GM18508 (cell line): ENCODE measurements around the gene SLC9B2.
A peak's percentile ranks its signal among the peaks of the same experiment; 100 is the strongest.

Source experiments
- ATAC-seq: cut with Tn5 transposase; IDR thresholded peaks from one replicate; pipeline ENCODE4 v1.9.1; 2021; ENCODE audit warnings: moderate number of reproducible peaks; ENCODE audit not compliant: insufficient read depth, unreplicated experiment

The SLC9B2 gene

DNA sequence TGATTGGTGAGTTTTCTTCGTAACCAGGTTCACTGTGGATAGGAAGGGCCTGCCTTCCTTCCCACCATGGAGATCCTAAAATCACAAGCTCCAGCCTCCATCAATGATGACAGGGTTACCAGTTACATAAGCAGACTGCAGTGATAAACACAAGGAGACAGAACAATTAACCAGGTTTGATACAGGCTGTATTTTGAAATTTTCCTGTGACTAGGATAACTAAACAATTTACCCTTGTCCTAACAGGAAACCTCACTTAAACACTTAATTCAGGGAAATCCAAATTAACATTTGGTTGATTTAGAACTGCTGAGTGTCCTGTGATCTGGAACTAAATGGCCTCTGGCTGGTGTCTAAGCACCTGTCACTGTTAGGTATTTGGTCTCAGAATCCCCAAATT, 3.1 kb upstream of the SLC9B2 start:
- no peak for ATAC-seq

DNA sequence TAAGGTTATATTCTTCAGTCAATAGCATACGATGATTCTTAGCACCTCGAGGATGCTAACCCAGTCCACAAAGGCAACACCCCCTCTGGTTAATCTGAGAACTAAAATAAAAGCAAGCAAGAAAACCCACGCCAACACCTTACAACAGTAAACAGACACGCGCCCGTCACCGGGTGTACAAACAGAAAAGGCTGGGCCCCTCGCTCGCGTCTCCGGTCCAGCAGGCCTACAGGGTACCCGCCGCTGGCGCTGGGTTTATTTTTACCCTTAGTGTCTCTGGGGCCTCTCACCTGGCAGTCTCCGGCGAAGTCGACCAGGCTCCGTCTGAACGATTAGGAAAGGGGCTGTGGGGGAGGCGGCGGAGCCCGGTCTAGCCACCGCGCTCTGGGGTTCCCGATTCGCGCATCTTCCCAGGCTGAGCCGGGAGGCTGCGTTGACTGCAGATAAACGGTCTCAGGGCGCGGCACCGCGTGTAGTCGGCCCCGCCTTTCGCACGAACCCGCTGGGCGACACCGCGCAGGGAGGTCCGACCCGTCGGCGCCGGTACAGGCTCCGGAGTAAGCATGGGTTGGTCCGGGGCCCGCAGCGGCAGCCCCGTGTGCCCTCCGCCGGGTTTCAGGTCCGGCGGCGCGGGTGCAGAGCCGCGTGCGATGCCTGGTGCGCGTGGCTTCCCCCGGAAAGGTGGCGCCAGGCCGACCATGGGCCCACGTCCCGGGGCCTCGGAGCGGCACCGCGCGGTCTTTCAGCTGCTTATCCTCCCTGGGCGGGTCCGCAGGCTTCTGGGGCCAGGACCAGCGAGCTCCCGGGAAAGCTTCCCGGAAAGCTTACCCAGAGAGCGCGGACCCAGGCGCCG, 441 bp downstream of the SLC9B2 start:
- peak; percentile 31 for ATAC-seq

DNA sequence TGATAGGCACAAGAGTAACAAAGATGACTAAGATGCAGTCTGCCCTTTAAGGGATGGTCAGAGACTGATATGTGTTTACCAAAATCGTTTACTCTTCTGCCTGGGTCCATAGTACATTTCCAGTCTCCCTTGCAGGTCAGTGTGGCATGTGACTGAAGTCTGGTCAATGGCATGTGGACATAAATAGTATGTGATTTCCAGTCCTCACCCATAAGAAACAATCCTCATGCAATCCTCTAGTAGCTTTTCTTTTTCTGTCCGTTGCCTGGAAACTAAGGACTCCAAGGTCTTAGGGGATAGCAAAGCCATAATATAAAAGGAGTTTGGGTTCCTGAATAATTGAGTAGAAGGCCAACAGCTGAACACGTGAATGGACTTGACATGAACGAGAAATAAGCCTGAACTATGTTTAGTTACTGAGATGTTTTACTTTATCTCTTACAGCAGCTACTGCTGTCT, 1.1 kb downstream of the SLC9B2 start:
- peak; percentile 1 for ATAC-seq

DNA sequence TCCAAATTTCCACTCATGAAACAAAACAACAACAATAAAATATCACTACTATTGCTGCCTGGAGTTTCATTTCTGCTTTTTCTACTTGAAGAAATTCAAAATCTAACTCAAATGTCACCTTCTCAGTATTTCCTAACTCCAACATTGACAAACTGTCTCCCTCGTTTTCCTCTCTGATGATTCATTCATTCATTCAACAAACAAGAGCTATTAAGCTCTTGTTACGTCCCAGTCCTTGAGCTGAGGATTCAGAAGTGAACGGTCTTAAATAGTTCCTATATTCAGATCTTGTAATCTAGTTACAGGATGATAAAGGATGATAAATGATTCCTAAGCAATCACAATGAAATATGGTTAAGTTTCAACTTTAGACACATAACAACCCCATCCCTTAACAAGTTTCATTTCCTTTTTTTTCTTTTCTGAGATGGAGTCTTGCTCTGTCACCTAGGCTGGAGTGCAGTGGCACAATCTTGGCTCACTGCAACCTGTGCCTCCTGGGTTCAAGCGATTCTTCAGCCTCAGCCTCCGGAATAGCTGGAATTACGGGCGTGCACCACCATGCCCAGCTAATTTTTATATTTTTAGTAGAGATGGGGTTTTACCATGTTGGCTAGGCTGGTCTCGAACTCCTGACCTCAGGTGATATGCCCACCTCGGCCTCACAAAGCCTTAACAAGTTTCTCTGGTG, 1.7 kb downstream of the SLC9B2 start:
- ATAC-seq, result peak; percentile 34

DNA sequence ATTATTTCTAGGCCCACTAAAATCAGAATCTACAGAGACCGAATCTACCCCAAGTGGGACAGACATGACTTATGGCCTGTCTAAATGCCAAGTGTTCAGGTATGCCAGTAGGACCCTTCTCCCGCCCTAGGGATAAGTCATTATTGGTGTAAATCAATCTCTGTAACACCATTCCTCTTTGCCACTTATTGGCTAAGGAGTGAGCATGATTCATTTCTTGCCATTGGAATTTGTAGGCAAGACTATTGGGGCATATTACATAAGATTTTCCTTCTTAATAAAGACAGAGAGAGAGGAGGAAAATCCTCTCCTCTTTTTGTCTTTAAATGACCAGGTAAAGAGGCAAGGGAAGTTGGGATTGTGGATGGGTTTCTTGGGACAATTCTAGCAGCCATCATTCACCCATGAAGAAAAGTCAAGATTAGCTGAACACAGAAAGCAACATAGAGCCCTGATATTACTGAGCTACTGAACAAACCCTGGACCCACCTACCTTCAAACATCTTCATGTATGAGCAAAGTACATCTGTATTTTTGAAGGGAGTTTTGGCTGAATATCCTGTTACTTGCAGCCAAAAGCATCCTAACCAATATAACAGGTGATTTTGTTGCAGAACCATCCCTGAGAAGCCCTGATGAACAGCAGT, 2.6 kb downstream of the SLC9B2 start:
- no peak for ATAC-seq

DNA sequence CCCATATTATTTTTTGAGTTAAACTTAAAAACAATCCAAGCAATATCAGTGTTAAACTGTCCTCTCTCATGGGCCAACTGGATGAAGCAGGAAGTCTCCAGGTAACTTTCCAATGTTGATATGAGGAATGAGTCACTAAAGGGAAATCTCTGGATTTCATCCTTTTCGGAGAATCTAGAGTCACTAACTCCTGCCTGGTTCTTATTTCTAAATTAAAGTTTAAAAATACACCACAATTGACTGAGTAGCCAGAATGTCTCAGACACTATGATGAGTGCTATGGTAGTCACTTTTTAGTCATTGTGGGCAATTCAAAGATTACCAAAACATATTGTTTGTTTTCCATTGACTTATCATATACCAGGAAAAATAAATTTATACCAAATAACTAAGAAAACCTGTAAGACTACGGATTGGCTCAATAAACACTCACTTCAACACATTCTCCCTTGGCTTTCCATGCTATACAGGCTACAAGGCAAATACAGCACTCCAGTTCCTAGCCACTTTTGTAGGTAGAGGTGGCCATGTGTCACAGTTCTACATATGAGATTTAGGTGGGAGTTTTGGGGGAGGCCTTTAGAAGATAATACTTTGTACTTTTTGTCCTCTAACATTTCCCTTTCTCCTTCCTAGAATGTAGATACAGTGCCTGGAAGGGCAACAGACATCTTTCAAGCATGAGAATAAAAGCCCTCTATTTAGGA, 8.6 kb downstream of the SLC9B2 start:
- ATAC-seq, result no peak

DNA sequence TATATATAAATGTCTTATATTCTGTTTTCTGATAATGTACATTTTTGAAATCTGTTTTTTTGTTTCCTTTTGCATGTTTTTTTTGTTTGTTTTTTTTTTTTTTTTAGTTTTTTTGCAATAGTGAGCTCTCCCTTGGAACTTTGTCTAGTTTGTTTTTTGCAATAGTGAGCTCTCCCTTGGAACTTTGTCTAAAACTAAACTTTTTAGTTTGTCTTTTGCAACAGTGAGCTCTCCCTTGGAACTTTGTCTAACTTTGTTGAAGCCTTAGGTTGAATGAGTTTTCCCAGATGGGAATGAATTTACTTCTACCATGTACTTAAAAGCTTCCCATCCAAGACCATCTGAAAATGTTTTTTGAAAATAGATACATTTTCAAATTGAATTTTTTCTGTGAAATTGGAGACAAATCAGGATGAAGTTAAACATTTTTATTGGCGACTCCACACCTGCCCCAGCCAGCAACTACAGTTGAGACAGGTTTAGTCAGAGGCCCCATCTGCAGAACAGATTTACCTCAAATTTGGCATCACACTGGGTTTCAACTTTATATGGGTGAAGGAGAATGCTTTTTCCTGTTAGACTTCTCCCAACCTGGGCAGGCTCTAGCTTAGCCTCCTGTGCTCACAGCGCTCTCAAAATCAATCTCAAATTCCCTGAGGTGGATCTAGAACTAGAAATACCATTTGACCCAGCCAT, 16.0 kb downstream of the SLC9B2 start:
- no peak for ATAC-seq

DNA sequence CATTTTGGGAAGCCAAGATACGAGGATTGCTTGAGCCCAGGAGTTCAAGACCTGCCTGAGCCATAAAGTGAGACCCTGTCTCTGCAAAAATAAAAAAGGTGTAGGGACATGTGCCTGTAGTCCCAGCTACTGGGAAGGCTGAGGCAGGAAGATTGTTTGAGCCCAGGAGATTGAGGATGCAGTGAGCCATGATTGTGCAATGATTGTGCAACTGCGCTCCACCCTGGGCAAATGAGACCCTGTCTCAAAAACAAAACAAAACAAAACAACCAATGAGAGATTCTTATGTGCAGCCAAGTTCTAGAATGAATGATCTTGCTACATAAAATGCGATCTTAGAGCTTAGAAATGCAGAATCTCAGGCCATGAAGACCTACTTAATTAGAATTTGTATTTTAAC, 22.5 kb downstream of the SLC9B2 start:
- no peak for ATAC-seq

DNA sequence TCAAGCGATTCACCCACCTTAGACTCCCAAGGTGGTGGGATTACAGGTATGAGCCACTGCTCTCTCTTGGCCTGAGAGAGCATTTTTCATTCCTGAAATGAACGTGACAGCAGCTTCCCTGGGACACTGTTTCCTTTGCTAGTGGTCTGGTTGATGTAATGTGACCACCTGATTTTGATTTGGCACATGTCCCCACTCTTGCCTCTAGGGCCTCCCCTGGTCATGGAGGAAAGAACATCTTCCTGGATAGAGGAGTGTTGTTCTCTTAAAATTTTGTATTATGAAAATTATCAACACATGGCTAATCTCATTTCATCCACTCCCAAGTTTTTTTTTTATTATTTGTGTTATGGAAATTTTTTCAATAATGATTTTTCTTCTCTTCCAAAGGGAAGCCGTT, 23.8 kb downstream of the SLC9B2 start:
- no peak for ATAC-seq

DNA sequence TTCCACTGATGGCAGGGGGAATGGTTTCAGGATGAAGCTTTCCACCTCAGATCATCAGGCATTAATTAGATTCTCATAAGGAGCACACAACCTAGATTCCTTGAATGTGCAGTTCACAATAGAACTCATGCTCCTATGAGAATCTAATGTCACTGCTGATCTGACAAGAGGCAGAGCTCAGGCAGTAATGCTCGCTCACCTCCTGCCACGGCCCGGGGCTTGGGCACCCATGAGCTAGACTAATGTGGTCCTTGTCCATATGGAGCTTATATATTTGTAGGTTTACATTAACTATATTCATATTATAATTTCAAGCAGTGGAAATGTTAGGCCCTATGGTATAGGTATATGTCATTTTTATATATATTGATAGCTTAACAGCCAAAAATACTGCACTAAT, 24.4 kb downstream of the SLC9B2 start:
- no peak for ATAC-seq

DNA sequence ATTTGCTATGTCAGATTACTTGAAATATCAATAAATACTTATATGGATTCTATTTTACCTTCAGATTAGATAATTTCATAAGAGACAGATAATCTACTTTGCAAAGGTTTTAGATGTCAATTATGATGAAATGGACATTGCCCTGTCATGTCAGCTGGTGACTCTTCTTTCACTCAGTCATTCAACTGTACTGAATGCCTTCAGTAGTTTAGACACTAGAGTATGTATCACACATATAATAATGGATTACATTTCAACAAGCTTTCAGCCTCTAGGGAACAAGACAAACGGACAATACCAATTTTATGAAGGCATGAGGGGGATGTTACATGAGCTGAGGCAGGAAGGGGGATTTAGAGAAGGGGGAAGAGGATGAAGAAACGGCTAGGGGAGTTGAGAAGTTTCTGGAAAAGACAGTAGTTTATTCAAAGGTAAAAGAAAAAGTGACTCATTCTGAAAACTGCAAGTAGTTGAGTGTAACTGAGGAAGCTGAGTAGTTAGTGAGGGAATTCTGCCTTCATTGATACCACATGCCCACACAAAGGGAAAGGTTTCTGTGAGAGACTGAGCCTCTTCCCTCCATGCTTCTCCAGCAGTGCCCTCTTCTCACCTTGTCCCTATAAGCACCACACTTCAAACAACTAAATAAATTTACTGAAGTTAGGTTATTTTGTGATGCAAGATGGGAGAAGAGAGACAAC, 25.7 kb downstream of the SLC9B2 start:
- no peak for ATAC-seq

DNA sequence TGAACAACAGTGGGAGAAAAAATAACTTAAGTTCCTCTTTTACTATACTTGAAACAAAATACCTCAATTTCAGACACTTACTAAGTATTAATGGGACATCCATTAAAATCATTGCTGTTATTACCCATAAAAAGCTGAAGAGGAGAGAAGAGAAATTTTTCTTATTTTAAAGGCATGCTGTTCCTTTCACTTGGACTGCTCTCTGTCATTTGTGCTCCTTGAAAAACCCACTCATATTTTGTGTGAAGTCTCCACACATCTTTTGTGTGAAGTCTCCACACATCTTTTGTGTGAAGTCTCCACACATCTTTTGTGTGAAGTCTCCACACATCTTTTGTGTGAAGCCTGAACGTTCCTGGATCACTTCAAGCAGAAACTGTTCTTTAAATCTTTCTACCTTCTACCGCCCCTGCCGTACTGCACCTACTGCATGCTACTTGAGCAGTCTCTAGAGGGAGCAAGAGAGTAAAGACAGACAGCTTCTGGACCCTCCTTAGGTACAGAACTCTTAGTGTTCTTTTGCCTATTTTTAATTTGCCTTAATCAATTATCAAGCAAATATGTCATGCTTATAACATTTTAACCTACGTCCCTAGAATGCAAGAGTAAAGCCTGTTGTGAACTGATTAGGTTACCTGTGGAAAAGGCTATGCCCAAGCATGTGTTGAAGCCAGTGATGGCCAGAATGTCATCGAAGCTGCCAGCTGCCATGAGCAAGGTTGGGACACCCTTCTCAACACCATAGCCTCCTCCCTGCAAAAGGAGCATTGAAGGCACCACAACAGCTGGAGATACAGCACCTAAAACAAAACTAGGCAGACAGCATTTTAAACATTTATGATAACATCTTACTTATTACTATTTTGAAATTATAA, 29.9 kb downstream of the SLC9B2 start:
- peak; percentile 92 for ATAC-seq

DNA sequence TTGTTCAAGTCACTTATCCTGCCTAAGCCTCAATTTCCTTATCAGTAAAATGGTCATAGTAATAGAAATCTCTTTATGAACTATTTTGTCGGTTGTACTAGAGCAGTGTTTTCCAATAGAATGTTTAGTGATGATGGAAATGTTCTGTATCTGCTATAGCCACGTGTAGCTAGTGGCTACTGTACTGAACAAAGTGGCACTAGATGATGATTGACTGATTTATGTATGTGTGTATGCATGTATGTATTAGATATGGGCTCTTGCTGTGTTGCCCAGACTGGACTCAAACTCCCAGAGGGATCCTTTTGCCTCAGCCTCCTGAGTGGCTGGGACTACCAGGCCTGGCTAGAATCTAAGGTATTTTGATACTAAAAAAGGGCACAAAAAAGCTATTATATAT, 32.4 kb downstream of the SLC9B2 start:
- ATAC-seq, result no peak

DNA sequence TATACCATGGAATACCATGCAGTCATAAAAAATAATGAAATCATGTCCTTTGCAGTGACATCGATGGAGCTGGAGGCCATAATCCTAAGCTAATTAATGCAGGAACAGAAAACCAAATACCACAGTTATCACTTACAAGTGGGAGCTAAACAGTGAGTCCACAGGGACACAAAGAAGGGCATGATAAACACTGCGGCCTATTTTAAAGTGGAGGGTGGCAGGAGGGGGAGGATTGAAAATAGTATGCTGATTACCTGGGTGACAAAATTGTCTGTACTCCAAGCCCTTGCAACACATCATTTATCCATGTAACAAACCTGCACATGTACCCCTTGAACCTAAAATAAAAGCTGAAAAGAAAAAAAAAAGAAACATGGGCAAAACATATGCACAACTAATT, 40.4 kb downstream of the SLC9B2 start:
- ATAC-seq, result no peak

DNA sequence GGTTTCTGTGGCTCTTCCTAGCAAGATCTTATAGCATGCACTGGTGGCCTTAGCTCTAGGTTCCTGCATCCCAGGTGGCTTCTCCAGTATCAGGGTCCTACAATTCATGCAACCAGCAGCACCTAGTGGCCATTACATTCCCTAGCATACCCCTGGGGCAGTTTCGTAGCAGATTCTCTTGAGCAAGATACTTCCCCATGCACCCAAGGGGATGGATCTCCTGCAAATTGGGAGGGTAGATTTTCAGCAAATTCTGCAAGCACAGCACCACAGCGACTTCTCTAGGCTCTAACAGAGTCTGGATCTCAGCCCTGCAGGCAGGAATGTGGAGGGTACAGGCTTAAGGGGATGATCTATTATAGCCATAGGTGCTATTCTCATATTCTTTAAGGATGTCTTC, 44.0 kb downstream of the SLC9B2 start:
- ATAC-seq, result no peak

DNA sequence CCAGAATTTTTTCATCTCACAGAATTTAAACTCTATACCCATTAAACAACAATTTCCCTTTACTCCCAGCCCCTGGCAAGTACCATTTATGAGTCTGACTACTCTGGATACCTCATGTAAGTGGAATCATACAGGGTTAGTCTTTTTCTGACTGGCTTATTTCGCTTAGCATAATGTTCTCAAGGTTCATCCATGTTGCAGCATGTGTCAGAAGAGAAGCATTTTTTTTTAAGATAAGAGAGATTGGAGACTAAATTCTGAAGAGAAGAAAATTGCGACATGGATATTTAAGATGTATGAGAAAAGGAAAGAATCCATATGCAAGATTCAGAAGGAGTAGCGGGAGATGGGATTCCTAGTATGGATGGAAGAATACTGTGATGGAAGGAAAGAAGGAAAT, 45.8 kb downstream of the SLC9B2 start:
- no peak for ATAC-seq

DNA sequence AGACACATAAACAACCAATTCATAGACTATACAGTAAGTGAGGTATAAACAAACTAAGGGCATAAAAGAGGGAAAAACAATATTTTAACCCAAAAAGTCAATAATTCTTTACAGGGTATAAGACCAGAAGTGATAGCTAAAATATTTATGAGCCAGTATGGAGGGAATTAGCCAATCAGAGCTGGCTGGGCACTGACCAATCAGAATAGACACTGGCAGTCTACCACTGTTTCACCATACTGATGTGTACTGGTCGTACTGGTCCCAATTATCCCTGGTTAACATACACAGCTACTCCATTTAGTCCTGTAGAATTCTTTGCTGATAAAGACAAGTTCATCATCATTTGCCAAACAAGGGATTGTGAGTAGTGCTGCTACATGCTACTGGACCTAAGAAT, 47.3 kb downstream of the SLC9B2 start:
- no peak for ATAC-seq

DNA sequence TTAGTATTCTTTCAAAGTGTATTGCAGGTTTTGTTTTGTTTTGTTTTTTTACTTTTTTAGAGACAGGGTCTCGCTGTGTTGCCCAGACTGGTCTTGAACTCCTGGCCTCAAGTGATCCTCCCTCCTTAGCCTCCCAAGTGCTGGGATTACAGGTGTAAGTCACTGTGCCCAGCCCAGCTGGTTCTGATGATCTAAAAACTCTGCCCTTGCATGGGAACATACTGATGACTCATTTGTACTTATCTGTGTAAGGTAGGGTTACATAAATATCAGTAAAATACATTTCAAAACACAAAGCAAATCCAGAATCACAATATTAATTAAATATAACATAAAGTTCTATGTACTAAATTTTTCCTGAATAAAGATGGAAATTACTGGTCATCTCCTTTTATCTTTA, 49.7 kb downstream of the SLC9B2 start:
- ATAC-seq, result no peak

DNA sequence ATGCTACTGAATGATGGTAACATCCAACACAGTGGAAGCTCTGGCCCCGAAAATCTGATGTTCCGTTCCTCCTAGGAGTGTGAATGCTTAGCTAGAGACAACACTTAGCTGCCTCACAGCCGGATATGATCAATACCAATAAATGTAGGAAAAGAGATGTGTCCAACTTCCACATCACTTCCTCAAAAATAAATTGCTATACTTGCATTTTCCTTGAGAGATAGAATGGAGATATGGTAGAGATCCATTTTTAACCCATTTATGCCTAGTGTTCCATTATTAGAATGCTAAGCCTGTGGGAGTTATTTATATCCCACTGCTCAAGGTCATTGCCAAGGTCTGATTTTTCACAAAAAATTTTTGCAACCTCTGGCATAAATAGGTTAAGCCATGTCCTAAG, 51.6 kb downstream of the SLC9B2 start:
- no peak for ATAC-seq
